SK-N-MC (cell line): ENCODE results near the gene PPTC7.

Experiments used
- EZH2 ChIP-seq: fragments of 200-600 bp; sonication (generic); IDR thresholded peaks from one replicate; pipeline ENCODE4 v1.6.1; 2017; ENCODE audit warnings: antibody characterized with exemption
- POLR2AphosphoS5 ChIP-seq: IDR thresholded peaks from 2 replicates; pipeline ENCODE4 v1.6.1; 2012; ENCODE audit warnings: mild to moderate bottlenecking, low read depth, low read length, borderline replicate concordance

GRCh38 chr12:110537605-110538409, 45.3 kb downstream of the PPTC7 start:
- TF ChIP-seq POLR2AphosphoS5 (no peak), EZH2 (no peak)
